Hepatocyte (in vitro differentiated cells): ENCODE data around the gene SAMD11. TPM values are rescaled to one million over a fixed set of nuclear protein-coding genes. Genes with fewer than 3 reads are reported as not detected.

Source experiments
- DNase-seq: peaks from one replicate; pipeline ENCODE4 v3.0.0-alpha.2; 2016; ENCODE audit warnings: low spot score
- H2AFZ ChIP-seq: fragments of 200-600 bp; sonication (generic); 2 replicates; pipeline ENCODE4 v1.6.0; 2016; ENCODE audit warnings: antibody characterized with exemption, mild to moderate bottlenecking
- H3K27ac ChIP-seq: fragments of 200-600 bp; sonication (generic); 2 replicates; pipeline ENCODE4 v1.5.1; 2016; ENCODE audit warnings: mild to moderate bottlenecking
- H3K27me3 ChIP-seq: fragments of 200-600 bp; sonication (generic); 2 replicates; pipeline ENCODE4 v1.6.1; 2016
- H3K36me3 ChIP-seq: fragments of 200-600 bp; sonication (generic); replicated peaks from 2 replicates; pipeline ENCODE4 v1.5.1; 2016; ENCODE audit warnings: low read depth; ENCODE audit not compliant: insufficient read depth
- H3K4me1 ChIP-seq: fragments of 200-600 bp; sonication (generic); 2 replicates; pipeline ENCODE4 v1.5.1; 2016; ENCODE audit warnings: mild to moderate bottlenecking, moderate library complexity; ENCODE audit not compliant: insufficient read depth
- H3K4me2 ChIP-seq: fragments of 200-600 bp; sonication (generic); 2 replicates; pipeline ENCODE4 v1.6.0; 2016
- H3K4me3 ChIP-seq: fragments of 200-600 bp; sonication (generic); 2 replicates; pipeline ENCODE4 v1.5.1; 2016; ENCODE audit warnings: mild to moderate bottlenecking
- H3K79me2 ChIP-seq: fragments of 200-600 bp; sonication (generic); 2 replicates; pipeline ENCODE4 v1.6.0; 2017; ENCODE audit warnings: mild to moderate bottlenecking
- H3K9me2 ChIP-seq: fragments of 200-600 bp; sonication (generic); replicated peaks from 2 replicates; pipeline ENCODE4 v1.6.0; 2017; ENCODE audit warnings: mild to moderate bottlenecking; ENCODE audit not compliant: insufficient read depth
- H3K9me3 ChIP-seq: fragments of 200-600 bp; sonication (generic); 2 replicates; pipeline ENCODE4 v1.5.1; 2016; ENCODE audit warnings: low read depth, mild to moderate bottlenecking
- H4K20me1 ChIP-seq: fragments of 200-600 bp; sonication (generic); 2 replicates; pipeline ENCODE4 v1.6.0; 2016; ENCODE audit warnings: mild to moderate bottlenecking; ENCODE audit not compliant: insufficient read depth, poor library complexity, severe bottlenecking
- CTCF ChIP-seq: fragments of 200-600 bp; sonication (generic); IDR thresholded peaks from 2 replicates; pipeline ENCODE4 v1.5.1; 2016; ENCODE audit warnings: antibody characterized with exemption, mild to moderate bottlenecking; ENCODE audit not compliant: poor library complexity
- EZH2 ChIP-seq: fragments of 200-600 bp; sonication (generic); IDR thresholded peaks from 2 replicates; pipeline ENCODE4 v1.6.1; 2016; ENCODE audit warnings: antibody characterized with exemption, mild to moderate bottlenecking, borderline replicate concordance
- EZH2phosphoT487 ChIP-seq: fragments of 200-600 bp; sonication (generic); IDR thresholded peaks from one replicate; pipeline ENCODE4 v1.6.1; 2018; ENCODE audit warnings: antibody characterized with exemption, mild to moderate bottlenecking, low read depth, moderate library complexity; ENCODE audit not compliant: unreplicated experiment, severe bottlenecking
- WGBS: methylation state at CpG from one replicate; pipeline ENCODE4 v1.1.6; 2016; ENCODE audit warnings: low lambda C conversion rate; ENCODE audit errors: missing lambda C conversion rate; 5-methylcytosine and 5-hydroxymethylcytosine counted together
- polyA plus RNA-seq: library from polyadenylated mRNA; unstranded; fragments of >200 nt; fragmentation: Nextera tagmentation; extraction: Ambion mirVana; gene quantifications from 2 replicates; pipeline ENCODE4 v1.2.1, GENCODE V29; 2016
- total RNA-seq: library from RNA; depleted of rRNA; stranded (reverse); fragments of >200 nt; gene quantifications from 2 replicates; pipeline ENCODE4 v1.2.3, GENCODE V29; 2014

Gene SAMD11
- total and polyA plus RNA-seq, 2 experiments from 2014 or later: 9.5 to 17.1 TPM

GRCh38 chr1:914131-914890 is 9.4 kb upstream of the SAMD11 start:
- H3K9me3 ChIP-seq: no peaks in the 10 kb centered on the region
- WGBS: 81% methylated on average over 21 of the region's 21 CpGs
- no peak overlapping the region for H2AFZ ChIP-seq
- H3K27me3 ChIP-seq: peaks cover 31% of the 10 kb centered on the region
- peaks cover 30% of the 10 kb centered on the region for H3K4me1 ChIP-seq
- no peak for DNase-seq
- H3K4me3 ChIP-seq: no peak overlapping the region
- H3K36me3 ChIP-seq: no peaks in the 10 kb centered on the region
- H3K27ac ChIP-seq: no peak overlapping the region
- no peaks in the 10 kb centered on the region for H3K9me2 ChIP-seq
- TF ChIP-seq EZH2 (no peak), CTCF (no peak), EZH2phosphoT487 (no peak)
- no peaks in the 10 kb centered on the region for H4K20me1 ChIP-seq
- no peaks in the 10 kb centered on the region for H3K79me2 ChIP-seq
- H3K4me2 ChIP-seq: no peak overlapping the region

GRCh38 chr1:914891-915280 is 8.8 kb upstream of the SAMD11 start:
- H3K27ac ChIP-seq: no peak overlapping the region
- TF ChIP-seq EZH2 (no peak), CTCF (no peak), EZH2phosphoT487 (no peak)
- no peak overlapping the region for H3K4me3 ChIP-seq
- H3K9me3 ChIP-seq: no peaks in the 10 kb centered on the region
- H4K20me1 ChIP-seq: no peaks in the 10 kb centered on the region
- H3K9me2 ChIP-seq: no peaks in the 10 kb centered on the region
- H3K27me3 ChIP-seq: peaks cover 31% of the 10 kb centered on the region
- no peak overlapping the region for H3K4me2 ChIP-seq
- H3K79me2 ChIP-seq: no peaks in the 10 kb centered on the region
- whole genome bisulfite sequencing: 85% methylated on average over 4 of the region's 6 CpGs
- no peaks in the 10 kb centered on the region for H3K36me3 ChIP-seq
- DNase-seq: no peak
- peaks cover 30% of the 10 kb centered on the region for H3K4me1 ChIP-seq
- no peak overlapping the region for H2AFZ ChIP-seq

- no peak for TF ChIP-seq EZH2
- TF ChIP-seq CTCF: no peak
- no peak for TF ChIP-seq EZH2phosphoT487
- no peak for DNase-seq
- H3K27ac ChIP-seq: no peak overlapping the region
- WGBS: 88% methylated on average over 26 of the region's 28 CpGs
- H2AFZ ChIP-seq: no peak overlapping the region
- no peak overlapping the region for H3K4me2 ChIP-seq
- H3K79me2 ChIP-seq: no peaks in the 10 kb centered on the region
- no peaks in the 10 kb centered on the region for H3K36me3 ChIP-seq
- H3K9me3 ChIP-seq: no peaks in the 10 kb centered on the region
- peaks cover 31% of the 10 kb centered on the region for H3K27me3 ChIP-seq
- H3K4me1 ChIP-seq: peaks cover 32% of the 10 kb centered on the region
- H3K9me2 ChIP-seq: no peaks in the 10 kb centered on the region
- no peaks in the 10 kb centered on the region for H4K20me1 ChIP-seq
- no peak overlapping the region for H3K4me3 ChIP-seq
Observed at GRCh38 chr1:915295-916172, 8.2 kb upstream of the SAMD11 start.
